SK-N-MC (cell line): ENCODE measurements around the gene DFFB.

Source experiments
- EZH2 ChIP-seq: fragments of 200-600 bp; sonication (generic); IDR thresholded peaks from one replicate; pipeline ENCODE4 v1.6.1; 2017; ENCODE audit warnings: antibody characterized with exemption
- POLR2AphosphoS5 ChIP-seq: IDR thresholded peaks from 2 replicates; pipeline ENCODE4 v1.6.1; 2012; ENCODE audit warnings: mild to moderate bottlenecking, low read depth, low read length, borderline replicate concordance

DNA sequence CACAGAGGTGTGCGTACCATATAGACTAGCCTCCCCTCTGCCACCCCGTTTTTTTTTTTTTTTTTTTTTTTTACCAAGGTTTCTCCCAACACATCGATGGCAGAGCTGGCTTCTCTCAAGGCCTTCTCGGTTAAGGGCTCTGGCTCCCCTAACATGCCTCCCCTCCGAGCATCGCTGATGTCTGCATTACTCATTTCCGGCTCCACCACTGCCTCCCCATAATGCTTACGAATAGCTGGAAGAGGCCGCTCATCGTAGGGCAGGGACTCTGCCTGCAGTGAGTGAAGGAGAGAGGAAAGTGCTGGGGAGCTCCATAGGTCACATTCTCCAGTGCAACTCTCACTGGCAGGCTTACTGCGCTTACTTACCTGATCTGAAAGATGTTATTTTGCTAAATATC, 20.9 kb upstream of the DFFB start:
- TF ChIP-seq POLR2AphosphoS5 (no peak), EZH2 (no peak)
